K562 (cell line): ENCODE measurements around the gene TTC27. TPM values are rescaled to one million over a fixed set of nuclear protein-coding genes. Genes with fewer than 3 reads are reported as not detected.
A peak's percentile ranks its signal among the peaks of the same experiment; 100 is the strongest.

ENCODE experiments used
- ATAC-seq: fragments of 200-7000 bp; cut with Tn5 transposase; 3 replicates; pipeline ENCODE4 v1.9.1; 2020; ENCODE audit warnings: moderate library complexity
- BruUV-seq: library from RNA; stranded (reverse); fragments of 400-500 nt; replicated peaks from 2 replicates; lab custom pipeline; 2021; lab: Mats Ljungman, UMichigan
- CTCF ChIA-PET: fragments of 300-600 bp; formaldehyde crosslinking; extraction: SDS; loops from one replicate; lab custom pipeline; 2021; ENCODE audit warnings: low intra/inter-chr PET ratio; lab: Yijun Ruan, JAX
- POLR2A ChIA-PET: fragments of 300-600, 350-650 bp; sonication (Branson Sonifier 250); formaldehyde crosslinking; extraction: SDS; loops from one replicate; lab custom pipeline; 2021; ENCODE audit warnings: antibody characterized with exemption, inconsistent platforms; lab: Yijun Ruan, JAX
- DNase-seq, 4 experiments: peaks; one replicate each; pipeline versions ENCODE4 v3.0.0 to v3.0.0-alpha.2; 2011 to 2018; ENCODE audit warnings: low spot score in 3 of 4, mixed read lengths in 3 of 4; ENCODE audit errors: extremely low read depth in 1 of 4
- FAIRE-seq: peaks from 2 replicates; lab custom pipeline; 2011; peaks lifted over from hg19 to GRCh38; lab: Jason Lieb, UNC
- H2AFZ ChIP-seq: 2 replicates; pipeline ENCODE4 v1.6.0; 2011; ENCODE audit warnings: low read depth, low read length, control low read depth, inconsistent platforms
- H3K27ac ChIP-seq: fragments of 200-600 bp; 3 replicates; pipeline ENCODE4 v1.8.0; 2011; ENCODE audit warnings: low read depth, mild to moderate bottlenecking, control low read depth, inconsistent platforms, low read length, moderate library complexity, mixed read lengths; ENCODE audit errors: extremely low read depth
- H3K27me3 ChIP-seq, 2 experiments: fragments of 300-600 bp in 1 of 2; 2 replicates in 1 of 2; 3 replicates in 1 of 2; pipeline versions ENCODE4 v1.6.0 to v1.8.0; 2011; ENCODE audit warnings: inconsistent platforms in 2 of 2, low read length in 2 of 2, mild to moderate bottlenecking in 1 of 2, mixed read lengths in 1 of 2, moderate library complexity in 1 of 2; ENCODE audit not compliant: control insufficient read depth in 2 of 2, insufficient read depth in 2 of 2
- H3K36me3 ChIP-seq: fragments of 300-600 bp; 3 replicates; pipeline ENCODE4 v1.8.0; 2011; ENCODE audit warnings: mild to moderate bottlenecking, low read length, inconsistent platforms; ENCODE audit not compliant: control insufficient read depth, insufficient read depth
- H3K4me1 ChIP-seq, 2 experiments: fragments of 200-600 bp in 1 of 2; replicated peaks in 1 of 2; 2 replicates in 1 of 2; 3 replicates in 1 of 2; pipeline versions ENCODE4 v1.5.1 to v1.8.0; 2011; ENCODE audit warnings: inconsistent platforms in 2 of 2, low read length in 2 of 2, mild to moderate bottlenecking in 1 of 2, mixed read lengths in 1 of 2, moderate library complexity in 1 of 2; ENCODE audit not compliant: control insufficient read depth in 2 of 2, insufficient read depth in 2 of 2
- H3K4me2 ChIP-seq: 2 replicates; pipeline ENCODE4 v1.6.1; 2011; ENCODE audit warnings: low read length, control low read depth, inconsistent platforms, mixed read lengths; ENCODE audit not compliant: insufficient read depth
- H3K4me3 ChIP-seq: fragments of 200-600 bp; sonication (generic), shearing (Covaris generic); 2 replicates; pipeline ENCODE4 v1.5.1; 2016; ENCODE audit warnings: control low read depth, inconsistent platforms
- H3K79me2 ChIP-seq: fragments of 200-600 bp; 3 replicates; pipeline ENCODE4 v1.8.0; 2011; ENCODE audit warnings: low read length, inconsistent platforms; ENCODE audit not compliant: control insufficient read depth, insufficient read depth
- H3K9ac ChIP-seq, 2 experiments: 2 replicates each; pipeline versions ENCODE4 v1.6.0 to v1.6.1; 2011; ENCODE audit warnings: low read depth in 2 of 2, low read length in 2 of 2, control low read depth in 1 of 2, inconsistent platforms in 1 of 2, mild to moderate bottlenecking in 1 of 2, mixed read lengths in 1 of 2; ENCODE audit not compliant: insufficient read depth in 1 of 2
- H3K9me1 ChIP-seq: one replicate; pipeline ENCODE4 v1.6.0; 2011; ENCODE audit warnings: inconsistent platforms, mild to moderate bottlenecking, low read length, moderate library complexity; ENCODE audit not compliant: control insufficient read depth, insufficient read depth
- H3K9me3 ChIP-seq: replicated peaks from 2 replicates; pipeline ENCODE4 v1.5.1; 2011; ENCODE audit warnings: low read depth, low read length, inconsistent platforms; ENCODE audit not compliant: control insufficient read depth, insufficient read depth
- H4K20me1 ChIP-seq: replicated peaks from 2 replicates; pipeline ENCODE4 v1.6.1; 2011; ENCODE audit warnings: low read length, inconsistent platforms, mixed read lengths; ENCODE audit not compliant: control insufficient read depth, insufficient read depth
- BDP1 ChIP-seq: IDR thresholded peaks from 3 replicates; pipeline ENCODE4 v1.6.1; 2011; ENCODE audit not compliant: insufficient read length, insufficient read depth
- CEBPB ChIP-seq: fragments of 450-650 bp; IDR thresholded peaks from 2 replicates; pipeline ENCODE4 v1.6.1; 2016; ENCODE audit warnings: missing genetic modification characterization, missing compliant biosample characterization
- CEBPG ChIP-seq, 3 experiments: fragments of 200-800 bp in 1 of 3; sonication (Bioruptor generic) in 1 of 3; sonication (generic) in 1 of 3; formaldehyde crosslinking in 1 of 3; IDR thresholded peaks in 2 of 3; conservative IDR thresholded peaks in 1 of 3; 2 replicates each; pipeline versions ENCODE4 v1.6.1 to v1.8.0; 2016 to 2022; ENCODE audit warnings: missing compliant biosample characterization in 2 of 3, missing genetic modification characterization in 2 of 3, mild to moderate bottlenecking in 1 of 3, missing genetic modification reagents in 1 of 3
- CREM ChIP-seq: IDR thresholded peaks from 2 replicates; pipeline ENCODE4 v1.6.1; 2014; ENCODE audit warnings: antibody characterized with exemption, low read depth
- FOSL1 ChIP-seq: fragments of 200-800 bp; sonication (Bioruptor generic); conservative IDR thresholded peaks from 2 replicates; pipeline ENCODE4 v1.6.1; 2016; ENCODE audit warnings: missing genetic modification characterization, missing compliant biosample characterization
- MCM7 ChIP-seq, 2 experiments: fragments of 450-650 bp; IDR thresholded peaks; 2 replicates each; pipeline ENCODE4 v1.6.1; 2016 to 2018
- MED1 ChIP-seq: sonication (generic); formaldehyde crosslinking; IDR thresholded peaks from 2 replicates; pipeline ENCODE4 v1.8.1; 2023; ENCODE audit warnings: missing genetic modification reagents, borderline replicate concordance
- NFATC3 ChIP-seq: fragments of 450-650 bp; IDR thresholded peaks from 2 replicates; pipeline ENCODE4 v1.6.1; 2017; ENCODE audit warnings: mild to moderate bottlenecking
- THRAP3 ChIP-seq: fragments of 450-650 bp; IDR thresholded peaks from 2 replicates; pipeline ENCODE4 v1.6.1; 2016; ENCODE audit warnings: mild to moderate bottlenecking, inconsistent platforms, borderline replicate concordance
- ZKSCAN8 ChIP-seq: fragments of 200-800 bp; sonication (Bioruptor generic); IDR thresholded peaks from 2 replicates; pipeline ENCODE4 v1.6.1; 2016; ENCODE audit warnings: missing genetic modification characterization, missing compliant biosample characterization
- ZSCAN32 ChIP-seq: fragments of 450-650 bp; formaldehyde crosslinking; IDR thresholded peaks from 2 replicates; pipeline ENCODE4 v1.4.0; 2020; ENCODE audit warnings: mild to moderate bottlenecking, moderate library complexity
- WGBS: fragments of 100-300 bp; shearing (Covaris generic); methylation state at CpG from one replicate; pipeline ENCODE4 v1.1.6; 2016; ENCODE audit warnings: low coverage, mixed read lengths; ENCODE audit not compliant: insufficient coverage; ENCODE audit errors: missing lambda C conversion rate; 5-methylcytosine and 5-hydroxymethylcytosine counted together
- in situ Hi-C: fragments of 300-500 bp; cut with MboI; formaldehyde crosslinking; loops from 4 replicates; pipeline ENCODE4 v1.15.0; 2018; ENCODE audit warnings: inconsistent platforms, mixed read lengths
- intact Hi-C: fragments of 100-400 bp; cut with micrococcal nuclease; formaldehyde crosslinking; loops from 2 replicates; pipeline ENCODE4 v1.14.2; 2022
- polyA plus RNA-seq, 8 experiments: library from polyadenylated mRNA; depleted of rRNA in 4 of 8; stranded (reverse) in 5 of 8; unstranded in 3 of 8; fragments of >200 nt; fragmentation: Nextera tagmentation in 2 of 8; fragmentation: Illumina TruSeq in 1 of 8; extraction: Ambion mirVana in 2 of 8; extraction: Trizol in 1 of 8; gene quantifications; 2 replicates each; pipeline versions ENCODE4 v1.2.1 to v1.2.3, GENCODE V29; 2011 to 2014; ENCODE audit warnings: inconsistent platforms in 1 of 8, missing spikeins in 1 of 8
- total RNA-seq, 7 experiments: library from RNA; depleted of rRNA in 6 of 7; stranded (reverse); fragments of >200 nt in 6 of 7; fragmentation: Illumina TruSeq in 2 of 7; extraction: Trizol in 2 of 7; gene quantifications; 2 replicates each; pipeline versions ENCODE4 v1.2.1 to v1.2.3, GENCODE V29; 2011 to 2021; ENCODE audit warnings: low replicate concordance in 1 of 7
- TF ChIP-seq, protein P1 (sequence below): fragments of 450-650 bp; IDR thresholded peaks from 2 replicates; pipeline ENCODE4 v1.6.1; 2018; ENCODE audit not compliant: partially characterized antibody
- TF ChIP-seq, protein P2 (sequence below): fragments of 250-450 bp; sonication (Bioruptor Pico); IDR thresholded peaks from 2 replicates; pipeline ENCODE4 v1.5.0; 2021
- TF ChIP-seq, protein P3 (sequence below), 2 experiments: fragments of 450-650 bp in 1 of 2; sonication (generic) in 1 of 2; formaldehyde crosslinking in 1 of 2; IDR thresholded peaks in 1 of 2; conservative IDR thresholded peaks in 1 of 2; 2 replicates each; pipeline versions ENCODE4 v1.6.1 to v1.8.1; 2016 to 2023; ENCODE audit warnings: mild to moderate bottlenecking in 2 of 2, moderate library complexity in 2 of 2, inconsistent platforms in 1 of 2, missing genetic modification reagents in 1 of 2

The TTC27 gene
- total and polyA plus RNA-seq, 9 of the 15 experiments (the other 6 are each of a cell fraction or from before 2014, with no cell fraction given), result 44.3 to 93.4 (median 57.3) TPM

DNA sequence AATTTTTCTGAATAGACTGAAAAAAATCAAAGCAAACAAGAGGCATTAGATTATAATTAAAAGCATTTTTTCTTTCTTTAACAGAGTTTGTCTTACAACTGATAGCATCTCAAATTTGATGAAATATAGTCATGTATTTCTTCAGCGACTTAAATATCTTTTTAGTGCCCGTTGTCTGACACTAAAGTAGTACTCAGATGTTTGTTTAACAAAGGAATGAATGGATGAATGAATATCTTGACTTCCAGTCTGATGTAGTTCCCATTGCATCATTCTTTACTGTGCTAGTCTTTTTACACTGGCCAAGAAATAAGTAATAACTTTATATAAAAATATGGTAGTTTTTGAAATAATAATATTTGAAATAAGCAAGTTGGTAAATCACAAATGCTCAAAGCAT, 111.1 kb downstream of the TTC27 start:
- no peaks in the 10 kb centered on the region for H4K20me1 ChIP-seq
- TF ChIP-seq, protein P1, sequence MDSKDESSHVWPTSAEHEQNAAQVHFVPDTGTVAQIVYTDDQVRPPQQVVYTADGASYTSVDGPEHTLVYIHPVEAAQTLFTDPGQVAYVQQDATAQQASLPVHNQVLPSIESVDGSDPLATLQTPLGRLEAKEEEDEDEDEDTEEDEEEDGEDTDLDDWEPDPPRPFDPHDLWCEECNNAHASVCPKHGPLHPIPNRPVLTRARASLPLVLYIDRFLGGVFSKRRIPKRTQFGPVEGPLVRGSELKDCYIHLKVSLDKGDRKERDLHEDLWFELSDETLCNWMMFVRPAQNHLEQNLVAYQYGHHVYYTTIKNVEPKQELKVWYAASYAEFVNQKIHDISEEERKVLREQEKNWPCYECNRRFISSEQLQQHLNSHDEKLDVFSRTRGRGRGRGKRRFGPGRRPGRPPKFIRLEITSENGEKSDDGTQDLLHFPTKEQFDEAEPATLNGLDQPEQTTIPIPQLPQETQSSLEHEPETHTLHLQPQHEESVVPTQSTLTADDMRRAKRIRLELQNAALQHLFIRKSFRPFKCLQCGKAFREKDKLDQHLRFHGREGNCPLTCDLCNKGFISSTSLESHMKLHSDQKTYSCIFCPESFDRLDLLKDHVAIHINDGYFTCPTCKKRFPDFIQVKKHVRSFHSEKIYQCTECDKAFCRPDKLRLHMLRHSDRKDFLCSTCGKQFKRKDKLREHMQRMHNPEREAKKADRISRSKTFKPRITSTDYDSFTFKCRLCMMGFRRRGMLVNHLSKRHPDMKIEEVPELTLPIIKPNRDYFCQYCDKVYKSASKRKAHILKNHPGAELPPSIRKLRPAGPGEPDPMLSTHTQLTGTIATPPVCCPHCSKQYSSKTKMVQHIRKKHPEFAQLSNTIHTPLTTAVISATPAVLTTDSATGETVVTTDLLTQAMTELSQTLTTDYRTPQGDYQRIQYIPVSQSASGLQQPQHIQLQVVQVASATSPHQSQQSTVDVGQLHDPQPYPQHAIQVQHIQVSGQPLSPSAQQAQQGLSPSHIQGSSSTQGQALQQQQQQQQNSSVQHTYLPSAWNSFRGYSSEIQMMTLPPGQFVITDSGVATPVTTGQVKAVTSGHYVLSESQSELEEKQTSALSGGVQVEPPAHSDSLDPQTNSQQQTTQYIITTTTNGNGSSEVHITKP, result no peak
- TF ChIP-seq ZSCAN32 (CRISPR knock-in tag) (no peak), NFATC3 (no peak), CREM (no peak), BDP1 (no peak), THRAP3 (no peak), MED1 (CRISPR knock-in tag) (no peak), CEBPB (tag) (no peak), CEBPG (CRISPR knock-in tag; IDR thresholded peaks at IDR 0.05) (no peak), CEBPG (tag; conservative IDR thresholded peaks at IDR 0.05 in 1 of 2, IDR thresholded peaks at IDR 0.05 in 1 of 2) (peak in 1 of 2 experiments; percentile 68; a peak in 2 of 4 replicates), FOSL1 (tag) (no peak), MCM7 (IDR thresholded peaks at IDR 0.05) (no peak), ZKSCAN8 (CRISPR knock-in tag) (no peak)
- TF ChIP-seq, protein P2, sequence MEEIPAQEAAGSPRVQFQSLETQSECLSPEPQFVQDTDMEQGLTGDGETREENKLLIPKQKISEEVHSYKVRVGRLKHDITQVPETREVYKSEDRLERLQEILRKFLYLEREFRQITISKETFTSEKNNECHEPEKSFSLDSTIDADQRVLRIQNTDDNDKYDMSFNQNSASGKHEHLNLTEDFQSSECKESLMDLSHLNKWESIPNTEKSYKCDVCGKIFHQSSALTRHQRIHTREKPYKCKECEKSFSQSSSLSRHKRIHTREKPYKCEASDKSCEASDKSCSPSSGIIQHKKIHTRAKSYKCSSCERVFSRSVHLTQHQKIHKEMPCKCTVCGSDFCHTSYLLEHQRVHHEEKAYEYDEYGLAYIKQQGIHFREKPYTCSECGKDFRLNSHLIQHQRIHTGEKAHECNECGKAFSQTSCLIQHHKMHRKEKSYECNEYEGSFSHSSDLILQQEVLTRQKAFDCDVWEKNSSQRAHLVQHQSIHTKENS (CRISPR knock-in tag), result no peak
- TF ChIP-seq, protein P3, sequence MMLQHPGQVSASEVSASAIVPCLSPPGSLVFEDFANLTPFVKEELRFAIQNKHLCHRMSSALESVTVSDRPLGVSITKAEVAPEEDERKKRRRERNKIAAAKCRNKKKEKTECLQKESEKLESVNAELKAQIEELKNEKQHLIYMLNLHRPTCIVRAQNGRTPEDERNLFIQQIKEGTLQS (IDR thresholded peaks at IDR 0.05), result peak; percentile 50; the same call in 1 of the 2 replicates
- TF ChIP-seq, protein P3 (CRISPR knock-in tag; conservative IDR thresholded peaks at IDR 0.05), result no peak
- peaks cover 38% of the 10 kb centered on the region for H3K36me3 ChIP-seq
- ChIA-PET POLR2A (no interaction called here), CTCF (no interaction called here)
- H3K4me3 ChIP-seq, result no peak overlapping the region
- no peak overlapping the region for H3K4me2 ChIP-seq
- H3K9me1 ChIP-seq, result no peaks in the 10 kb centered on the region
- no TSS peak for BruUV-seq
- no peak overlapping the region for H3K27ac ChIP-seq
- FAIRE-seq (peak; percentile 11), DNase-seq (no peak), ATAC-seq (no peak)
- 75% methylated on average over 2 of the region's 2 CpGs for WGBS
- no peaks in the 10 kb centered on the region for H3K79me2 ChIP-seq
- H3K9me3 ChIP-seq, result no peaks in the 10 kb centered on the region
- intact Hi-C loops, result no loop called here
- no peak overlapping the region for H3K9ac ChIP-seq
- H3K27me3 ChIP-seq, result no peaks in the 10 kb centered on the region
- in situ Hi-C loops, result no loop called here
- H3K4me1 ChIP-seq, result no peaks in the 10 kb centered on the region
- no peak overlapping the region for H2AFZ ChIP-seq
